Peyer's patch (tissue), 4 donors: Measurements from ENCODE around the gene FAM81B. TPM values are rescaled to one million over a fixed set of nuclear protein-coding genes. Genes with fewer than 3 reads are reported as not detected.
"Not testable (repeated sequence)": the region's sequence is repeated elsewhere in the genome, so short reads cannot be mapped to it uniquely, and the experiment has no call there.

ENCODE experiments used
- DNase-seq, 3 donors: peaks; one replicate each; pipeline ENCODE4 v3.0.0-alpha.2; 2017 to 2019
- H3K27ac ChIP-seq, 4 donors: fragments of 200-600 bp; sonication (generic); one replicate each; pipeline ENCODE4 v1.5.1; 2016 to 2019
- H3K27me3 ChIP-seq, 2 donors: fragments of 200-600 bp; sonication (generic); one replicate each; pipeline ENCODE4 v1.5.1; 2019
- H3K36me3 ChIP-seq, 3 donors: fragments of 200-600 bp; sonication (generic); one replicate each; pipeline ENCODE4 v1.5.1; 2016 to 2019
- H3K4me1 ChIP-seq, 4 donors: fragments of 200-600 bp; sonication (generic); one replicate each; pipeline ENCODE4 v1.5.1; 2016 to 2019
- H3K4me3 ChIP-seq, 4 donors: fragments of 200-600 bp; sonication (generic); 1 replicate in 3 of 4; 2 replicates in 1 of 4; pipeline ENCODE4 v1.5.1; 2016 to 2019; ENCODE audit warnings: mild to moderate bottlenecking in 1 of 4
- H3K9me3 ChIP-seq, 4 donors: fragments of 200-600 bp; sonication (generic); one replicate each; pipeline ENCODE4 v1.5.1; 2016 to 2019; ENCODE audit warnings: mild to moderate bottlenecking in 1 of 4
- POLR2A ChIP-seq, 2 donors: fragments of 450-650 bp; IDR thresholded peaks; one replicate each; pipeline ENCODE4 v1.5.1; 2017; ENCODE audit warnings: antibody characterized with exemption in 2 of 2, mild to moderate bottlenecking in 2 of 2, moderate library complexity in 2 of 2
- total RNA-seq, 4 donors: library from RNA; depleted of rRNA; stranded (reverse); fragments of >200 nt; gene quantifications; one replicate each; pipeline ENCODE4 v1.1.0, GENCODE V29; 2016
- TF ChIP-seq, protein P1 (sequence below), 6 experiments: fragments of 450-650 bp in 4 of 6; fragments of 200-600 bp in 2 of 6; sonication (generic) in 1 of 6; IDR thresholded peaks; one replicate each; pipeline ENCODE4 v1.5.1; 2017 to 2019; ENCODE audit warnings: antibody characterized with exemption in 6 of 6, mild to moderate bottlenecking in 3 of 6, moderate library complexity in 1 of 6

Gene FAM81B, protein sequence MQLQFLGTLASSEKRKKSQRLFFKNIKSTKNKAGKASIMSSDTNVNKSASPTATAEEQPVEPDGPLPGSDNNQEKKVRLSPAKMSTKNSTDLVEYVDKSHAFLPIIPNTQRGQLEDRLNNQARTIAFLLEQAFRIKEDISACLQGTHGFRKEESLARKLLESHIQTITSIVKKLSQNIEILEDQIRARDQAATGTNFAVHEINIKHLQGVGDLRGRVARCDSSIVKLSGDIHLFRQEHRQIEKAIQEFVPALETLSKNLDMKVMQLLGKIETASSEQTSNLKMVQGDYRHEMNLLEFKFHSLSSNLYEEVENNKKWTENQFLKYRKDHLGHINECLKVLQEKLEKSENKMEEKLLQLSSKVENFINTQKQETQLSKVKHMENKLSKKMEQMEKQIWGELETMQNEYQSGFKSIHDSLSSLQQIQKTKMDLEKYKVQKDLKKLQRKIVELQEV
- not detected for total RNA-seq

DNA sequence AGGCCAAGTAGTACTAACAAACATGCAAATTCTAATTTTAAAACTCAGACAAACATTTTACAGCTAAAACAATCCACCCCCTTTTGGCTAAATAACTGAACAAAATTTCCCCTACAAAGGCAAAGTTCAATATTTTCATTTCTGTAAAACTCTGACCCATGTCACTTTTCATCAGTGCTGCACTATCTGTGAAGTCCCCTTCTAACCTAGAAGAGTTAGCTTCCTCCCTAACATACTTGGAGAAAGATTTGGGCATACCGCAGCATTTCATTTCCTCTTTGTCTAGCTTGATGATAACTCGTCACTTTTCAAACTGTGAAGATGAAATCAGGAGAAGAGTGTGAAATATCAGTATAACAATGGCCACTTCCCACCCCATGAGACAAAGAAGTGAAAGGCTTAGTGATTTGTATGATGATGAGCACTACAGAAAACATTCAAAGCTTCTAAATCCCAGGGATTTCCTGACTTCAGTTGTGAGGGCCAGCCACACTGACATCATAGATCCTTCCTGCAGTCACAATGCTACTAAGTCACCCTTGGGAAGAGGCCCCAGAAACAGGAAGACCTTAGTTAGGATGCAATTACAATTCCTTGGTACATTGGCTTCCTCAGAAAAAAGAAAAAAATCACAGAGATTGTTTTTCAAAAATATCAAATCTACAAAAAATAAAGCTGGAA, at the start of gene FAM81B:
TSS of gene FAM81B (plus strand) at position 555 of the 681 bp plus-strand sequence. CDS start at position 579, 24 bp downstream.
- no peaks in the 10 kb centered on the region for H3K9me3 ChIP-seq
- no peaks in the 10 kb centered on the region for H3K4me1 ChIP-seq
- no peak for DNase-seq
- H3K4me3 ChIP-seq, result no peak within 1 kb of the TSS
- H3K36me3 ChIP-seq, result no peaks in the 10 kb centered on the region
- H3K27me3 ChIP-seq, result no peaks in the 10 kb centered on the region
- no peak within 1 kb of the TSS for H3K27ac ChIP-seq
- no peak for TF ChIP-seq POLR2A (IDR thresholded peaks at IDR 0.05)
- TF ChIP-seq, protein P1, sequence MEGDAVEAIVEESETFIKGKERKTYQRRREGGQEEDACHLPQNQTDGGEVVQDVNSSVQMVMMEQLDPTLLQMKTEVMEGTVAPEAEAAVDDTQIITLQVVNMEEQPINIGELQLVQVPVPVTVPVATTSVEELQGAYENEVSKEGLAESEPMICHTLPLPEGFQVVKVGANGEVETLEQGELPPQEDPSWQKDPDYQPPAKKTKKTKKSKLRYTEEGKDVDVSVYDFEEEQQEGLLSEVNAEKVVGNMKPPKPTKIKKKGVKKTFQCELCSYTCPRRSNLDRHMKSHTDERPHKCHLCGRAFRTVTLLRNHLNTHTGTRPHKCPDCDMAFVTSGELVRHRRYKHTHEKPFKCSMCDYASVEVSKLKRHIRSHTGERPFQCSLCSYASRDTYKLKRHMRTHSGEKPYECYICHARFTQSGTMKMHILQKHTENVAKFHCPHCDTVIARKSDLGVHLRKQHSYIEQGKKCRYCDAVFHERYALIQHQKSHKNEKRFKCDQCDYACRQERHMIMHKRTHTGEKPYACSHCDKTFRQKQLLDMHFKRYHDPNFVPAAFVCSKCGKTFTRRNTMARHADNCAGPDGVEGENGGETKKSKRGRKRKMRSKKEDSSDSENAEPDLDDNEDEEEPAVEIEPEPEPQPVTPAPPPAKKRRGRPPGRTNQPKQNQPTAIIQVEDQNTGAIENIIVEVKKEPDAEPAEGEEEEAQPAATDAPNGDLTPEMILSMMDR (IDR thresholded peaks at IDR 0.05), result no peak

DNA sequence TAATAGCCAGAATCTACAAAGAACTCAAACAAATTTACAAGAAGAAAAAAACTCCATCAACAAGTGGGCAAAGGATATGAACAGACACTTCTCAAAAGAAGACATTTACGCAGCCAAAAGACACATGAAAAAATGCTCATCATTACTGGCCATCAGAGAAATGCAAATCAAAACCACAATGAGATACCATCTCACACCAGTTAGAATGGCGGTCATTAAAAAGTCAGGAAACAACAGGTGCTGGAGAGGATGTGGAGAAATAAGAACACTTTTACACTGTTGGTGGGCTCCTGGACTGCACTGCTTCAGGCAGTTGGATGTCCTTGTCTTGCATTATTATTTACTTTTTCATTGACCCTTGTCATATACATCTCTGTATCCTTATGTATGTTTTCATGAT, 49.7 kb upstream of the FAM81B start:
- H3K27ac ChIP-seq, H3K4me3 ChIP-seq, H3K9me3 ChIP-seq, H3K27me3 ChIP-seq, H3K4me1 ChIP-seq, H3K36me3 ChIP-seq, DNase-seq: not testable (repeated sequence)

DNA sequence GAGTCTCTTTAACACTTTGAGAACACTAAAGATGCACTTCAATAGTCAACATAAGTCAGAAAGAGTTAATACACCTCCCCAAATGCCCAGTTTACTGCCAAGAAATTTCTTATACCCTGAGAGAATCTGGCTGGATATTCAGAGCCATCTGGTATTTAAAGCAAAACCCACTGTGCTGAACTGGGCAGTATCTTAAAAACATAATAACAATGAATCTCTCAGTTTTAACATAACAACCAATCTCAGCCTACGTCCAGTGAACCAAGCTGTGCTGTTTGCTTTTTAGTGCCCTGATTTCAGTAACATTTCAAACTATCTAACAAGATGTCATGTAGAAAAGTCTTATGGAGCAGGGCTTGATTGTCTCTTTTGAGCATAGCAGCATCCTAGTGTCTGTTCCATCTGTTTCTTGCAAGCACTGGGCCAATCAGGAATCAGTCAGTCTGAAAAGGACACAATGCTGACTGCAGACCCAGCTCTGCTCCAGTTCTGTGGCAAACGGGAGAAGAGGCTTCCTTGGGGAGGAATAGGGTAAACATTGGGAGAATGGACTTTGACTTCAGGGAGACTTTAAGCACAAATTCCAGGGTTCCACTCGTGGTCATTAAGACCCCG, 43.6 kb upstream of the FAM81B start:
- Histone ChIP-seq H3K4me1 (no peaks in the 10 kb centered on the region), H3K9me3 (no peaks in the 10 kb centered on the region), H3K36me3 (no peaks in the 10 kb centered on the region), H3K27me3 (no peaks in the 10 kb centered on the region), H3K4me3 (no peak overlapping the region), H3K27ac (no peak overlapping the region)
- DNase-seq, result no peak
- no peak for TF ChIP-seq POLR2A (IDR thresholded peaks at IDR 0.05)
- TF ChIP-seq, protein P1 (IDR thresholded peaks at IDR 0.05), result no peak

DNA sequence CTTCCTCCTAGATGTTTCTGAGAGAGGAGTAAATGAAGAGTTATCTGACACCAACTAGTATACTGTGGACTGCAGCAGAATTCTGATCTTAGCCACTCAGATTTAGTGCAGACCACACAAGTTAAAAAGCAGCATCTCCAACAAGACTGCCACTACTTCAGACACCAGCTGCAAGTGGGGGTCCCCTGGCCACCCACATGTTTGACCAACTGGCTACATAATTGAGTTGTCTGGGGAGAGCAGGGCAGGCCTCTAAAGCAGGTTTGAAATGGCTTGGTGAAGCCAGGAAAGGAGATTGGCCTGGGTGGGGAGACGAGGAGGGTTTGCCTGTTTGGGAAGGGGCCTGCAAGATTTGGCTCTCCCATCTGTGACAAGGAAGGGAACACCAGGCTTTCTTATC, 40.5 kb upstream of the FAM81B start:
- no peaks in the 10 kb centered on the region for H3K9me3 ChIP-seq
- H3K27me3 ChIP-seq, result no peaks in the 10 kb centered on the region
- no peak for DNase-seq
- no peak overlapping the region for H3K4me3 ChIP-seq
- TF ChIP-seq POLR2A (IDR thresholded peaks at IDR 0.05), result no peak
- TF ChIP-seq, protein P1 (IDR thresholded peaks at IDR 0.05), result no peak
- H3K27ac ChIP-seq, result no peak overlapping the region
- no peaks in the 10 kb centered on the region for H3K36me3 ChIP-seq
- H3K4me1 ChIP-seq, result no peaks in the 10 kb centered on the region

DNA sequence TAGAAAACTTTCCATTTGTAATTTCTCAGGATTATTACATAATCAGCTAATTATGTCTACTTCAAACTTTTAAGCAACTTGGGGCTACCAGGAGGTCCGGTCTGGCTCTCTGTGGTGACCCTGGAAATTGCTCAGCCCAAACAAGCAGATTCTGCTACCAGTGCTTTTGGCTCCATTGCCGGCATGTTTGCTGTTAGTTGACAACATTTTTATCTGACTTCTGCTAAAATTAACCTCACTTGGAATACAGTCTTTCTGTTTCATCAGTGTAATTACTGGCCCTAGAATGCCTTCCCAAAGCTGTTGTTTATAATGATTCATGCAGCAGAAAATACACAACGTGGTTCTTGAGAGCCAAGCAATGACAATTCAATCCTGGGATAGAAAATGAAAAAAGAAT, 38.5 kb upstream of the FAM81B start:
- no peaks in the 10 kb centered on the region for H3K4me1 ChIP-seq
- H3K27ac ChIP-seq, result no peak overlapping the region
- TF ChIP-seq POLR2A (IDR thresholded peaks at IDR 0.05), result no peak
- TF ChIP-seq, protein P1 (IDR thresholded peaks at IDR 0.05), result no peak
- no peaks in the 10 kb centered on the region for H3K27me3 ChIP-seq
- no peaks in the 10 kb centered on the region for H3K9me3 ChIP-seq
- no peaks in the 10 kb centered on the region for H3K36me3 ChIP-seq
- no peak for DNase-seq
- no peak overlapping the region for H3K4me3 ChIP-seq

DNA sequence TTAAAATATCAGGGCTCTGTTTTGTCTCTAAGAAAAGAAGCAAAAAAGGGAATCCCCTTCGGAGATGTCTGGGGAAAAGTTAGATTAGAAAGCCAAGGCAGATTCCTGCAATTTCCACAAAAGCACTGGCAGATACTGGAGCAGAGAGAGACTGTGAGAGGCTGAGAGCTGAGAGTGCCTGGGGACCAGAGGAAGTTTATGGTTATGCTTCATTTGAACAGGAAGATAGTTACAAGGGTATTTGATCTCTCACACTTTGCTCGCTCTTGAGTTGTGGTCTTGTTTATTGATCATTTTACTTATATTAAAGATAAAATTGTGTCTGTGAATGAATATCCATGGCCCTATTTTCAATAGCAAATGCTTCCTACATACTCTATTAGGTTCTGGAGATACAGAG, 32.8 kb upstream of the FAM81B start:
- no peak for TF ChIP-seq POLR2A (IDR thresholded peaks at IDR 0.05)
- TF ChIP-seq, protein P1 (IDR thresholded peaks at IDR 0.05), result no peak
- Histone ChIP-seq H3K4me1 (no peaks in the 10 kb centered on the region), H3K36me3 (no peaks in the 10 kb centered on the region), H3K27ac (no peak overlapping the region), H3K27me3 (no peaks in the 10 kb centered on the region), H3K9me3 (no peaks in the 10 kb centered on the region), H3K4me3 (no peak overlapping the region)
- DNase-seq, result no peak
